PC-3 (cell line): Measurements from ENCODE around the gene SPPL2B.
"Not testable (repeated sequence)": the region's sequence is repeated elsewhere in the genome, so short reads cannot be mapped to it uniquely, and the experiment has no call there.

Source experiments
- EZH2 ChIP-seq: fragments of 300-600 bp; sonication (generic); IDR thresholded peaks from one replicate; pipeline ENCODE4 v1.6.1; 2017; ENCODE audit warnings: antibody characterized with exemption, mild to moderate bottlenecking, low read length; ENCODE audit not compliant: unreplicated experiment
- TF ChIP-seq, protein P1 (sequence below): fragments of 300-600 bp; sonication (generic); conservative IDR thresholded peaks from 2 replicates; pipeline ENCODE4 v1.5.1; 2017; ENCODE audit warnings: antibody characterized with exemption, low read depth, mild to moderate bottlenecking, low read length

DNA sequence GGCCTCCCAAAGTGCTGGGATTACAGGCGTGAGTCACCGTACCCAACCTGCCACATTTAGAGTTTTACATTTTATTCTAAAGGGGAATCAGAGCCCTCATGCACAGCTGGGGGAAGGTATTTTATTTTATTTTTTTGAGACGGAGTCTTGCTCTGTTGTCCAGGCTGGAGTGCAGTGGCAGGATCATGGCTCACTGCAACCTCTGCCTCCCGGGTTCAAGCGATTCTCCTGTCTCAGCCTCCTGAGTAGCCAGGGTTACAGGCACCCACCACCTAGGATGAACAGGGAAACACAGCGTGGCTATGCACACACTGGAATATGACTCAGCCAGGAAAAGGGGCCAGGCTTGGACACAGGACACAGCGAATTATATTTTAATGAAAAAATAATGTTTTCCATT is 68.7 kb downstream of the SPPL2B start:
- TF ChIP-seq, protein P1, sequence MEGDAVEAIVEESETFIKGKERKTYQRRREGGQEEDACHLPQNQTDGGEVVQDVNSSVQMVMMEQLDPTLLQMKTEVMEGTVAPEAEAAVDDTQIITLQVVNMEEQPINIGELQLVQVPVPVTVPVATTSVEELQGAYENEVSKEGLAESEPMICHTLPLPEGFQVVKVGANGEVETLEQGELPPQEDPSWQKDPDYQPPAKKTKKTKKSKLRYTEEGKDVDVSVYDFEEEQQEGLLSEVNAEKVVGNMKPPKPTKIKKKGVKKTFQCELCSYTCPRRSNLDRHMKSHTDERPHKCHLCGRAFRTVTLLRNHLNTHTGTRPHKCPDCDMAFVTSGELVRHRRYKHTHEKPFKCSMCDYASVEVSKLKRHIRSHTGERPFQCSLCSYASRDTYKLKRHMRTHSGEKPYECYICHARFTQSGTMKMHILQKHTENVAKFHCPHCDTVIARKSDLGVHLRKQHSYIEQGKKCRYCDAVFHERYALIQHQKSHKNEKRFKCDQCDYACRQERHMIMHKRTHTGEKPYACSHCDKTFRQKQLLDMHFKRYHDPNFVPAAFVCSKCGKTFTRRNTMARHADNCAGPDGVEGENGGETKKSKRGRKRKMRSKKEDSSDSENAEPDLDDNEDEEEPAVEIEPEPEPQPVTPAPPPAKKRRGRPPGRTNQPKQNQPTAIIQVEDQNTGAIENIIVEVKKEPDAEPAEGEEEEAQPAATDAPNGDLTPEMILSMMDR: not testable (repeated sequence)
- TF ChIP-seq EZH2: not testable (repeated sequence)
